ENCODE data around the gene SCAF1.

SCAF1 gene

DNA sequence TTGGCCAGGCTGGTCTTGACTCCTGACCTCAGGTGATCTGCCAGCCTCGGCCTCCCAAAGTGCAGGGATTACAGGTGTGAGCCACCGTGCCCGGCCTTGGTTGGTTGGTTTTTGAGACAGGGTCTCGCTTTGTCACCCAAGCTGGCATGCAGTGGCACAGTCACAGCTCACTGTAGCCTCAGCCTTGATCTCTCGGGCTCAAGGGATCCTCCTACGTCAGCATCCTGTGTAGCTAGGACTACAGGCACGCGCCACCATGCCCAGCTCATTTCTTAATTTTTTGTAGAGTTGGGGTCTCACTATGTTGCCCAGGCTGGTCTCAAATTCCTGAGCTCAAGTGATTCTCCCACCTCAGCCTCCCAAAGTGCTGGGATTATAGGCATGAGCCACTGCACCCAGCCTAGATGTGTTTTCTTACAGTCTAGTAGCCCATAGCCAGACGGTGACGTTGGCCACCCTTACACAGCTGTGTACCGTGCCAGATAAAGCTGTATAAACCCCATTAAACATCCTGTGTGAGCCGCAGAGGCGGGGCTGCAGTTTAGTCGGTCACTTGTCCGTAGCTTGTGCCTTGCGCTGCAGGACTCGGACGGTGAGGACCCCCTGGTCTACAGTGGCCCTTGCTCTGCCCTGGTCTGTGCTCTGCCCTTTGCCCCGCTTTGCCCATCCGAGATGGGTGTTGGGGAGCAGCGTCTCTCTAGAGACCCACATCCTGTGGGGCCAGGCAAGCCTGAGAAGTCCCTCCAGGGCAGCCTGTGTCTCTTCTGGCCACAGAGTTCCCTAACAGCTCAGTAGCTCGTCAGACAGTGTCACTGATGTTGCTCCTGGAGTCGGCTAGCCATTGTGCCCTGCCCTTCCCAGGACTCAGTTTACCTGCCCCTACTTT lies 13.8 kb downstream of the SCAF1 start:
- Histone ChIP-seq H3K27me3 (ENCODE audit: insufficient read depth, low read length) (no peaks in the 10 kb centered on the region), H3K9me2 (ENCODE audit: low read depth, low read length) (no peaks in the 10 kb centered on the region), H3K27ac (ENCODE audit: low read depth, low read length, poor library complexity, severe bottlenecking) (no peak overlapping the region), H3K4me2 (ENCODE audit: low read length) (no peak overlapping the region), H2AFZ (ENCODE audit: low read length) (no peak overlapping the region), H3K9me3 (ENCODE audit: low read length) (no peaks in the 10 kb centered on the region), H3K4me1 (ENCODE audit: insufficient read depth, low read length, severe bottlenecking) (no peaks in the 10 kb centered on the region), H3K9ac (ENCODE audit: low read length) (no peak overlapping the region), H3K79me2 (ENCODE audit: insufficient read depth, low read length) (no peaks in the 10 kb centered on the region), H4K20me1 (ENCODE audit: insufficient read depth, low read length) (no peaks in the 10 kb centered on the region), H3F3A (ENCODE audit: insufficient read depth, low read length) (no peaks in the 10 kb centered on the region), H3K36me3 (ENCODE audit: insufficient read depth, low read length) (peaks cover 88% of the 10 kb centered on the region), H3K4me3 (ENCODE audit: low read depth, low read length, poor library complexity, severe bottlenecking) (no peak overlapping the region)
- no peak for TF ChIP-seq EZH2 (IDR thresholded peaks at IDR 0.05; ENCODE audit: borderline replicate concordance, low read length)
- TF ChIP-seq, protein P1, sequence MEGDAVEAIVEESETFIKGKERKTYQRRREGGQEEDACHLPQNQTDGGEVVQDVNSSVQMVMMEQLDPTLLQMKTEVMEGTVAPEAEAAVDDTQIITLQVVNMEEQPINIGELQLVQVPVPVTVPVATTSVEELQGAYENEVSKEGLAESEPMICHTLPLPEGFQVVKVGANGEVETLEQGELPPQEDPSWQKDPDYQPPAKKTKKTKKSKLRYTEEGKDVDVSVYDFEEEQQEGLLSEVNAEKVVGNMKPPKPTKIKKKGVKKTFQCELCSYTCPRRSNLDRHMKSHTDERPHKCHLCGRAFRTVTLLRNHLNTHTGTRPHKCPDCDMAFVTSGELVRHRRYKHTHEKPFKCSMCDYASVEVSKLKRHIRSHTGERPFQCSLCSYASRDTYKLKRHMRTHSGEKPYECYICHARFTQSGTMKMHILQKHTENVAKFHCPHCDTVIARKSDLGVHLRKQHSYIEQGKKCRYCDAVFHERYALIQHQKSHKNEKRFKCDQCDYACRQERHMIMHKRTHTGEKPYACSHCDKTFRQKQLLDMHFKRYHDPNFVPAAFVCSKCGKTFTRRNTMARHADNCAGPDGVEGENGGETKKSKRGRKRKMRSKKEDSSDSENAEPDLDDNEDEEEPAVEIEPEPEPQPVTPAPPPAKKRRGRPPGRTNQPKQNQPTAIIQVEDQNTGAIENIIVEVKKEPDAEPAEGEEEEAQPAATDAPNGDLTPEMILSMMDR (IDR thresholded peaks at IDR 0.05; ENCODE audit: low read length) = no peak

DNA sequence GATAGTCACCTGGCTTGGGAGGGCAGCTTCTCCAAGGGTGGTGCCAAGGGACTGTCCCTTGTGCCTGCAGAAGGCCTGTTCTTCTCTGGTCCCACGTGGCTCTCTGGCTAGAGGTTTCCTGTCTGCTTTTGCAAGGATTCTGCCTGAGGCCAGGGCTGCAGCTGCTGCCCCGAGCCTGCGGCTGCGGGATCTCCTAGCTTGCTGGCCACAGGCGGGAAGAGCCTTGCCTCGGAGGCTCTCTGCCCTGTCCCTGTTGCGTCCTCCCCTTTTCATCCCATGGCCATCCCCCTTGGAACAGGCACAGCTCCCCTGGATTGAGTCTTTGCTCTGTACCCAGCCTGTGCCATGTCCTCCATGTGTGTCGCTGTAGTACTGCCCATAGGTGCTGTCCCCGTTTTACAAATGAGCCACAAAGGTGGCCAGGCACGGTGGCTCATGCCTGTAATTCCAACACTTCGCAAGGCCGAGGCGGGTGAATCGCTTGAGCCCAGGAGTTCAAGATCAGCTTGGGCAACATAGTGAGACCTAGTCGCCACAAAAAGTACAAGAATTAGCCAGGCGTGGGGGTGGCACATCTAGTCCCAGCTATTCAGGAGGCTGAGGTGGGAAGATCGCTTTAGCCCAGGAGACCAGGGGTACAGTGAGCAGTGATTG lies 14.6 kb downstream of the SCAF1 start:
- Histone ChIP-seq H3K36me3 (ENCODE audit: insufficient read depth, low read length) (peaks cover 89% of the 10 kb centered on the region), H3K9me3 (ENCODE audit: low read length) (no peaks in the 10 kb centered on the region), H3K79me2 (ENCODE audit: insufficient read depth, low read length) (no peaks in the 10 kb centered on the region), H3K9ac (ENCODE audit: low read length) (no peak overlapping the region), H3K4me2 (ENCODE audit: low read length) (no peak overlapping the region), H3F3A (ENCODE audit: insufficient read depth, low read length) (no peaks in the 10 kb centered on the region), H2AFZ (ENCODE audit: low read length) (no peak overlapping the region), H3K27me3 (ENCODE audit: insufficient read depth, low read length) (no peaks in the 10 kb centered on the region), H4K20me1 (ENCODE audit: insufficient read depth, low read length) (no peaks in the 10 kb centered on the region), H3K4me1 (ENCODE audit: insufficient read depth, low read length, severe bottlenecking) (no peaks in the 10 kb centered on the region), H3K4me3 (ENCODE audit: low read depth, low read length, poor library complexity, severe bottlenecking) (no peak overlapping the region), H3K27ac (ENCODE audit: low read depth, low read length, poor library complexity, severe bottlenecking) (no peak overlapping the region), H3K9me2 (ENCODE audit: low read depth, low read length) (no peaks in the 10 kb centered on the region)
- TF ChIP-seq, protein P1 (IDR thresholded peaks at IDR 0.05; ENCODE audit: low read length) = no peak
- TF ChIP-seq EZH2 (IDR thresholded peaks at IDR 0.05; ENCODE audit: borderline replicate concordance, low read length) = no peak

DNA sequence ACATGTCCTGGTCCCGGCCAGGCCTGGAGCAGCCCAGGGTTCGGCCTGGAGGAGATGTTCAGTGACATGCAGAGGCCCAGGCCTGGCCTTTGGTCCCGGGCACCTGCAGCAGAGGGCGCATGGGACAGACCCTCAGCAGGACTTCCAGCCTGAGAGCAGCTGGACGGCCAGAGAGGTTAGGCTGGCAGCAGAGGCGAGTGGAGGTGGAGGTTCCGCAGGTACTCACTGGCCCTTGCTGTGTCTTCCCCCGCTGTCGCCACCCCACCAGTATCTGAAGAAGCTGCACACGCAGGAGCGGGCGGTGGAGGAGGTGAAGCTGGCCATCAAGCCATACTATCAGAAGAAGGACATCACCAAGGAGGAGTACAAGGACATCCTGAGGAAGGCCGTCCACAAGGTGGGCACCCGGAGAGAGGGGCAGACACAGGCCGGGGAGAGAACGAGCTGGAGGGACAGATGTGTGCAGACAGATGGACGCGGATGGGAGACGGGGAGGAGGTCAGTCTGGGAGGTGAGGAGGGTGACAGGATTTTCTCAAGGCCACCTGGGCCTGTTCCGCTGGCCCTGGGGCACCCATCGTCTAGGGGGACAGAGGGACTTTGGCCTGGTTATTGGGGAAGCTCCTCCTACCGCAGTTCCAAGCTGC lies 15.6 kb downstream of the SCAF1 start:
- Histone ChIP-seq H3F3A (ENCODE audit: insufficient read depth, low read length) (no peaks in the 10 kb centered on the region), H3K79me2 (ENCODE audit: insufficient read depth, low read length) (no peaks in the 10 kb centered on the region), H3K27me3 (ENCODE audit: insufficient read depth, low read length) (no peaks in the 10 kb centered on the region), H3K4me1 (ENCODE audit: insufficient read depth, low read length, severe bottlenecking) (no peaks in the 10 kb centered on the region), H4K20me1 (ENCODE audit: insufficient read depth, low read length) (no peaks in the 10 kb centered on the region), H3K4me3 (ENCODE audit: low read depth, low read length, poor library complexity, severe bottlenecking) (no peak overlapping the region), H3K9ac (ENCODE audit: low read length) (no peak overlapping the region), H3K9me2 (ENCODE audit: low read depth, low read length) (no peaks in the 10 kb centered on the region), H2AFZ (ENCODE audit: low read length) (no peak overlapping the region), H3K36me3 (ENCODE audit: insufficient read depth, low read length) (peaks cover 94% of the 10 kb centered on the region), H3K9me3 (ENCODE audit: low read length) (no peaks in the 10 kb centered on the region), H3K4me2 (ENCODE audit: low read length) (no peak overlapping the region), H3K27ac (ENCODE audit: low read depth, low read length, poor library complexity, severe bottlenecking) (no peak overlapping the region)
- no peak for TF ChIP-seq EZH2 (IDR thresholded peaks at IDR 0.05; ENCODE audit: borderline replicate concordance, low read length)
- TF ChIP-seq, protein P1 (IDR thresholded peaks at IDR 0.05; ENCODE audit: low read length) = no peak
